22Rv1 (cell line): ENCODE measurements around the gene TLCD3B.
A peak's percentile ranks its signal among the peaks of the same experiment; 100 is the strongest.

Experiments used
- H3K27ac ChIP-seq: fragments of 450-650 bp; 2 replicates; pipeline ENCODE4 v1.5.1; 2017
- ZFX ChIP-seq: fragments of 450-650 bp; IDR thresholded peaks from 2 replicates; pipeline ENCODE4 v1.6.1; 2017; ENCODE audit warnings: antibody characterized with exemption, borderline replicate concordance

Gene TLCD3B

DNA sequence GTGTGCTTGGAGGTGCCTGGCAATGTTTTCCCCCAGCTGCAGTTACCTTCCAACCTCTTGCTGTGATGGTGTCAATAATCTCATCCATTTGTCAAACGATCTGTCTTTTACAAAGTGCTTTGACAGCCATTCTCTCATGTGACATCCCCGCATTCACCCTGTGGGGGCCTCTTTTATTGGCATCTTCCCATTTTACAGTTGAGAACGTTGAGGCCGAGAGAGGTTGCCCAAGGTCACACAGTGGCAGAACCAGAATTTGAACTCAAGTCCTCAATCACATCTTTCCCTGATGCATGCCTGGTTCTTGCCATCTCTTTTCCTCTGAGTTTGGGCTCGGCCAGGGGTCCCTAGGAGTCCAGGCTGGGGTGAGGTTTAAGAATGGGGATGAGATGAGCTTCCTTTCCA is 55.9 kb downstream of the TLCD3B start:
- no peak for TF ChIP-seq ZFX
- H3K27ac ChIP-seq, result peak overlapping the region; percentile 84; the same call in 1 of the 2 replicates
